NCI-H510A treated with DMSO at 0.1 percent for 48 hours (cell line): ENCODE measurements around the gene COX6B1.
"Not testable (repeated sequence)": the region's sequence is repeated elsewhere in the genome, so short reads cannot be mapped to it uniquely, and the experiment has no call there.

ENCODE experiments used
- DNase-seq: peaks from one replicate; lab custom pipeline; 2025; lab: John Stamatoyannopoulos, UW

Gene COX6B1, protein sequence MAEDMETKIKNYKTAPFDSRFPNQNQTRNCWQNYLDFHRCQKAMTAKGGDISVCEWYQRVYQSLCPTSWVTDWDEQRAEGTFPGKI

DNA sequence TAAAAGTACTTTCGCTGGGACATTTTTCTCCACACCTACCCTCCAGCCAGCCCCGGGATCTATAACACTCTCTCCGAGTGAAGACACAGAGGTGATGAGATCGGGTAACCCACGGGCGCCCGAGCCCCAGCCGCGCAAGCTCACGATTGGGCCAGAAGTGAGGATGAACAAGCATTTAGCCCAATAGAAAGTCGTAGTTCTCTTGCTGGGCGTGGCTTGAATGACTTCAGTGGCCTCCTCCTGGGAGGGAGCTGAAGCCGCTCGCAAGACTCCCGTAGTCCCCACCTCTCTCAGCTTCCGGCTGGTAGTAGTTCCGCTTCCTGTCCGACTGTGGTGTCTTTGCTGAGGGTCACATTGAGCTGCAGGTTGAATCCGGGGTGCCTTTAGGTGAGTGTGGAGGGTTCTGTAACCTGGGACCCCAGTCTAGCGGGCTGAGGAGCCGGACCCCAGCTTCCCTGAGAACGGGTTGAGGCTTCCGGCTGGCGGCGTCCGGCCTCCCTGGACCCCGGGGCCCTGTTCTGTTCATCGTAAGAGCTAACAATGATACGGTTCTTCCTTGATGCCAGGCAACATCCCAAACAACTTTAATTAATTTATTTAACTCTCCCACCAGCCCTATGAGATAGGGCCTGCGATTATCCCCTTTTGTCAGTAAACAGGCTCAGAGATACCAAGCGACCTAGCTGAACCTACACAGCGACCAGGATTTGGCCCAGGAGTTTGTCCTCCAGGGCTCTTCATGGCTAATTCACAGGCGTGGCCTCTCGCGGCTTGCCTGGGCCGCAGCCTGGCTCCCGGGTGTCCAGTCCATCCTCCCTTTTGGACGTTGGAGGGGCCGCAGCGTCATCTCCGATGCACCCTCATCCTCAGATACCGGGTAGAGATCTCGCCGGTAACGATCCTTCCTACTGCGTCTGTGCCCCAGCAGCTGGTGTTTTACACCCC, at the start of gene COX6B1:
Gene COX6B1, plus strand, starts transcription at position 307 of the 945 bp plus-strand sequence. CDS start 2,921 bp downstream, outside the sequence.
- peak; percentile 98 for DNase-seq

- no peak for DNase-seq
These were observed 46.2 kb upstream of the COX6B1 start for GRCh38 chr19:35601971-35602370.

- DNase-seq: not testable (repeated sequence)
These were observed 43.7 kb upstream of the COX6B1 start for GRCh38 chr19:35604436-35604835.

- not testable (repeated sequence) for DNase-seq
These were observed 41.0 kb upstream of the COX6B1 start for GRCh38 chr19:35607170-35607569.

- DNase-seq: no peak
These were observed 40.5 kb upstream of the COX6B1 start for GRCh38 chr19:35607661-35608060.

DNA sequence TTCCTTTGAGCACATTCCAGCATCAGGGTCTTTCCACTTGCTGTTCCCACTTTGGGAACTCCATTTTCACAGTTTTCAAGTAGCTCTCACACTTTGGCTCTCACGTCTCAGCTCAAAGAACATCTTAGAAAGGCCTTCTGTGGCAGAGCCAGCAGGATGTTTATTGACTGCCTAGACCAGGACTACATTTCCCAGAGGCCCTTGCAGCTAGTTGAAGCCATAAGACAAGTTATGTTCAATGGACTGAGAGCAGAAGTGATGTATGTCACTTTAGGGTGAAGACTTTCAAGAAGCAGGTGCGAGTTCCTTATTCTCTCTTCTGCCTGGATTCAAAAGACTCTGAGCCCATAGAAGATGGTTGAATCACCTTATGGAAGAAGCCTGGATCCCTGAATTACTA, 39.9 kb upstream of the COX6B1 start:
- DNase-seq: no peak

DNA sequence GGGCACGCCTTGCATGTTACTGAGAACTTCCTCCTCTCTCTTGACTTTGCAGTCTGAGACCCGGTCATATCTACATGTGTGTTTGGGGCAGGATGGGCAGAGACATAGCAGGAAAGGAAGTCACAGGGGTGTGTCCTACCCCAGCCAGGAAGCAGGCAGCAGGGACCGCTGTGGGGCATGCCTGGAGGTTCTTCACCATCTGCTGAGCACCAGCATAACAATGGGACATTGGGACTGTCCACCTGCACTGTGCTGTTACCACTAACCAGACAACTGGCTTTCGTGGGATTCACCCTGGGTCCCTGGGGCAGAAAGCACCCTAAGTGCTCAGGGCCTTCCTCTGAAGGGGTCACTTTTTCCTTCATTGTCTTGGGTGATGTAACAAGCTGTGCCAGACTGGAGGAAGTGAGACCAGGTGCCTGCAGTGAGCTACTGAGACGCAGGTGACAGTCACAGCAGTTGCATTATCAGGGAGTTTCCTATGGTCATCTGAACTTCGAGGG, 38.2 kb upstream of the COX6B1 start:
- no peak for DNase-seq

- no peak for DNase-seq
These were observed 35.9 kb upstream of the COX6B1 start for GRCh38 chr19:35612224-35612558.

- peak; percentile 94 for DNase-seq
These were observed 35.4 kb upstream of the COX6B1 start, which contains the start of gene HAUS5 for GRCh38 chr19:35612559-35613321. Gene HAUS5 (plus strand): TSS chr19:35612735. CDS start chr19:35612795, 60 bp downstream.

GRCh38 chr19:35613574-35613973, 34.5 kb upstream of the COX6B1 start:
- DNase-seq: no peak

DNA sequence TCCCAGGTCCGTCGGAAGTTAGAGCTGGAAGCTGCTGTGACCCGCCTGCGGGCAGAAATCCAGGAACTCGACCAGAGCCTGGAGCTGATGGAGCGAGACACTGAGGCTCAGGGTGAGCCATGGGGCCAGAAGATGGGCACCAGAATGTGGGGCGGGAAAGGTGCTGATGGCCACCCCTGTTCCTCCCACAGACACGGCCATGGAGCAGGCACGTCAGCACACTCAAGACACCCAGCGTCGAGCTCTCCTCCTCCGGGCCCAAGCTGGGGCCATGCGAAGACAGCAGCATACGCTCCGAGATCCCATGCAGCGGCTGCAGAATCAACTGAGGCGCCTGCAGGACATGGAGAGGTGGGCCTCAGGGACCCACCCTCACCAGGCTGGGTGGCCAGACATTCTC, 33.1 kb upstream of the COX6B1 start:
- DNase-seq: no peak

- DNase-seq: no peak
These were observed 29.3 kb upstream of the COX6B1 start for GRCh38 chr19:35618857-35619256.

DNA sequence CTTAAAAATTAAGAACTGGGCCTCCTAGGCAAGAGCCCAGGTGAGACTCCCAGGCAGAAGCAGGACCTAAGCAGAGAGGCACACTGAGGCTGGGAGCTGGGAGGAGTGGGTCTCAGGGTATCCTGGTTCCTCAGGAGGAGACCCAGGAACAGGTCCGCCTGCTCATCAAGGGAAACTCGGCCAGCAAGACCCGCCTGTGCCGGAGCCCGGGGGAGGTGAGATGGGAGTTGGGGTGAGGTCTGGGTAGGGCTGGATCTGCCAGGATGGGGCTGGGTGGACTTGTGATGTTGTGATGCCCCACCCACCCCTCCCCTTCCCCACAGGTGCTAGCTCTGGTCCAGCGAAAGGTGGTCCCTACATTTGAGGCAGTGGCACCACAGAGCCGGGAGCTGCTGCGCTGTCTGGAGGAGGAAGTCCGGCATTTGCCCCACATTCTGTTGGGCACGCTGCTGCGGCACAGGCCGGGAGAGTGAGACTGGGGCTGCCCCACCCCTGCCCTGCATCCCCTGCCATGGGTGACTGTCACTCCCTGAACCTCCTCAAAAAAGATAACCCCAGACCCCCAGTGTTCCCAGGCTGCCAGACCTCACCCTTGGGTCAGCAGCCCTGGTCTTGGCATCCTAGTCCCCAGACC, 28.7 kb upstream of the COX6B1 start:
- DNase-seq: no peak

DNA sequence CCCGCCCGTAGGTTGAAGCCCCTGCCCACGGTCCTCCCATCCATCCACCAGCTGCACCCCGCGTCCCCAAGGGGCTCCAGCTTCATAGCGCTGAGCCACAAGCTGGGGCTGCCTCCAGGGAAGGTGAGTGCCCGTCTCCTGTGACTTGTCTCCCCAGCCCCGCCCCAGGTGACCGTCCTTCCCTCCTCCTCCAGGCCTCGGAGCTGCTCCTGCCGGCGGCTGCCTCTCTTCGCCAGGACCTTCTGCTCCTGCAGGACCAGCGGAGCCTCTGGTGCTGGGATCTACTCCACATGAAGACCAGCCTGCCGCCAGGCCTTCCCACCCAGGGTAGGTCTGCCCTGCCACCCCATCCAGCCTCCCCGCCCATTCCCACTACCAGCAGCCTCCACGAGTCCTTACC, 28.1 kb upstream of the COX6B1 start:
- no peak for DNase-seq

DNA sequence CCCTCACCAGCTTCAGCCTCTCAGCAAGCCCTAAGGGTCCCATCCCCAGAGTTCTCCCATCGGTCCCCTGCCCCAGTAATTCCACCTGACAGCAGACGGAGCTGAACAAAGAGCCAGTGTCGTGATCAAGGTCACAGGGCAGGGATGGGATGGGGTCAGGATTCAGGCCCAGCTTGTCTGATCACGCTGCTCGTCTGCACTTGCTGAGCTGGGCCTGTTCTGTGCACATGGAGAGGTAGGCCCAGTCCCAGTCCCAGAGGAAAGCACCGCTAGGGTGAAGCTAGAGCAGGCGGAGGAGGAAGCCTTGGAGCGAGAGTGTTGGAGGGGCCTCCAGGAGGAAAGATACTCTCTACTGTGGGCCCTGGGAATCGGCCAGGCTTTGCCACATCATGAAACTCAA, 26.4 kb upstream of the COX6B1 start:
- DNase-seq: no peak

DNA sequence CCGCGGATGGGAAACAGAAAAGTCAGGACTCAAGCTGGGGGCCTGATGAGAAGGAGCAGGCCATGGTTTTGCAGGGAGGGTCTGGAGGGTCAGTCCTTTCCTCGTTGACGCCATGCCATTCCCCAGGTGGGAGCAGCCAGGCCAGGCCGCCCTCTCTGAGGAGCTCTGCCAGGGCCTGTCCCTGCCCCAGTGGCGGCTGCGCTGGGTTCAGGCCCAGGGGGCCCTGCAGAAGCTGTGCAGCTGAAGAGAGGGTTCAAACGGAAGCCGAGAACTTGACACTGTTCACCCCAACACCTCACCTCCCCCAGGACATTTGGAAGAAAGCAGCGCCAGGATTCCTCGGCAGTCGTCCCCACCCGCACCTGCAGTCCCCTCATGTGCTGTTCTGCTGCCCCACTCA, 25.4 kb upstream of the COX6B1 start:
- no peak for DNase-seq

- DNase-seq: no peak
These were observed 24.7 kb upstream of the COX6B1 start for GRCh38 chr19:35623327-35624010.

- no peak for DNase-seq
These were observed 19.9 kb upstream of the COX6B1 start for GRCh38 chr19:35628264-35628564.

DNA sequence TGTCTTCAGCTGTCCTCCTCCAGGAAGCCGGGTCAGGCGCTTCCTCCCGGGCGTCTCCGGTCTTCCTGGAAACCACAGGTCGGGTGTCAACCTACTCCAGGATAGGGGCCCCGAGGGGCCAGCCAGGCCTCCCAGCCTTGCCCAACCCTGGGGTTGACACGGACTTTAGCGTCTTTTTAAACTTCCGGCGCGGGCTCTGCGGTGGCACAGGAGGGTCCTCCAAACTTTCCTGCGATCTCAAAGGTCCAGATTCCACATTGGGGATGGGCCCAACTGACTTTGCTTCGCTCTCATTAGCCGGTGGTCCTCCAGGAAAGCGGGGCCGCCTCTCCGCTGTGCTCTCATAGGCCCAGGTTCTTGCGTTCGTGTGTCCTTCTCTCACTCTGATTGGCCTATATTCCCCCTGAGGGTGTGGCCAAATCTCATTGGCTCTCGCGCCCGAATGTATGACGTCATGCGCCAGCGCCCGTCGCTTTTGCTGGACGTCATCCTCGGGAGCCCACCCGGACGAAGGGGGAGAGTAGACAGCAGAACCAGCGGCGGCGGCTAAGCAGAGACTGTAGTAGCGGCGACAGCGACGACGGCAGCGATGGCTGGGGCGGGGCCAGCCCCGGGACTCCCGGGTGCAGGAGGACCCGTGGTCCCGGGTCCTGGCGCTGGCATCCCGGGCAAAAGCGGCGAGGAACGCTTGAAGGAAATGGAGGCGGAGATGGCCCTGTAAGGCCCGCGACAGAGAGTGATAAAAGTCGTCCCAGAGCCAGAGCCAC, 19.4 kb upstream of the COX6B1 start, which contains the start of gene RBM42:
Gene RBM42, plus strand, starts transcription at position 472 of the 767 bp plus-strand sequence. Its CDS starts 118 bp downstream, at position 590.
- peak; percentile 97 for DNase-seq

DNA sequence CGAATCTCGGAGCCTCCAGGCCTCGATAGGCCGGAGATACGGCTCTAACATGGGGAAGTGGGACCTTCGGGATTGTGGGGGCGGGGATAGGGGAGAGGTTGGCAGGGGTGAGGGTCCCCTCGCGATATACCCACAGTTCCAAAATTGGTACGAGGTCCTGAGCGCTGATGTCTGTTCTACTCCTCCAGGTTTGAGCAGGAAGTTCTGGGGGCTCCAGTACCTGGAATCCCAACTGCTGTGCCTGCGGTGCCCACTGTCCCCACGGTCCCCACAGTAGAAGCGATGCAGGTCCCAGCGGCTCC, 18.8 kb upstream of the COX6B1 start:
- no peak for DNase-seq
